Activated naive CD4-positive, alpha-beta T cell treated with Interleukin-2 at 50 U/mL for 16 hours (primary cell): Measurements from ENCODE around the gene RFPL2.
A peak's percentile ranks its signal among the peaks of the same experiment; 100 is the strongest.

Source experiments
- DNase-seq: peaks from one replicate; pipeline ENCODE4 v3.0.0-alpha.2; 2020

The RFPL2 gene

GRCh38 chr22:32204856-32205722 is at the start of gene RFPL2:
Gene RFPL2, minus strand, starts transcription at chr22:32205073. Its CDS starts 2,622 bp downstream, at chr22:32202451.
- DNase-seq = peak; percentile 37

DNA sequence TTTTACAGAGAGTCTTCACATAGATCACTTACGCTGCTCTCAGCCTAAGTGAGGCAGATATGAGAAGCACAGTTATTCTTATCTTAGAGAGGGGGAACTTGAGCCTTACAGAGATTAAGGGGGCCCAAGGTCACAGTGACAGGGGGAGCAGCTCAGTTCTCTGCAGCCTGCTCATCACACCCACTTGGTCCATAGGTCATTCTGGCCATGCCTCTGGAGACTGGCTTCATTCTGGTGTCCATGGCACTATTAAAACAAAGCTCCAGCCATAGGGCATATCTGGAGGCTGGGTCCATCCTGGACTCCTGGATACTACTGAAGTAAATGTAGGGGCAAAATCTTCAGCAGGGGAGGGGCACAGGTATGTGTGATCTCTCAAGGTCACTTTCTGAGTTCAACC is 44.4 kb upstream of the RFPL2 start:
- no peak for DNase-seq

GRCh38 chr22:32248276-32248675 is 43.4 kb upstream of the RFPL2 start:
- DNase-seq = no peak

DNA sequence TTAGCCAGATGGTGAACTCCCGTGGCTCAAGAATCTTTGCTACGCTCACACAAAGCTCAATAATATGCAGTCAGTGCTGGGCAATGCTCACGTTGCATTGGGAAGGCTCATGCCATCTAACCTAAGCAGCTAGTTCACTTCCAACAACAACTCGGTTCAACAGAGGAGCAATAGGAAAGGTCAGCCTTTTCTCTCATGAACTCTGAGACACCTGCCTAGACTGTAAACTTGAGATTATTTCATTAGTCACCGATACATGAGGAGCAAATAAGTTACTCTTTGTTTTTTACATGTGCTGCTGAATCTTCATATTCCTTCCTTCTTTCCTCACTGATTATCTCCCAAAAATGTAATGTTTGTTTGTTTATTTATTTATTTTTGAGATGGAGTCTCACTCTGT is 41.3 kb upstream of the RFPL2 start:
- DNase-seq = no peak

- DNase-seq = no peak
Measured at GRCh38 chr22:32245042-32245441, 40.2 kb upstream of the RFPL2 start.

DNA sequence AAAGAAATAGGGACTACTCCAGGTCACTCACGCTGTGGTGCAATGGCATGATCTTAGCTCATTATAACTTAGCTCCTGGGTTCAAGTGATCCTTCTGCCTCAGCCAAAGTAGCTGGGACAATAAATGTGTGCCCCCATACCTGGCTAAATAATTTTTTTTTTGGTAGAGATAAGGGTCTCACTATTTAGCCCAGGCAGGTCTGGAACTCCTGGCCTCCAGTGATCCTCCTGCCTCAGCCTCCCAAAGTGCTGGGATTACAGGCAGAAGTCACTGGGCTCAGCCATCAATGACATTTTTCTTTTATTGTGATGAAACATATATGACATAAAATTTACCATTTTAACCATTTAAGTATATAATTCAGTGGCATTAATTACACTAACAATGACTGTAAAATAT is 39.7 kb upstream of the RFPL2 start:
- DNase-seq = no peak

DNA sequence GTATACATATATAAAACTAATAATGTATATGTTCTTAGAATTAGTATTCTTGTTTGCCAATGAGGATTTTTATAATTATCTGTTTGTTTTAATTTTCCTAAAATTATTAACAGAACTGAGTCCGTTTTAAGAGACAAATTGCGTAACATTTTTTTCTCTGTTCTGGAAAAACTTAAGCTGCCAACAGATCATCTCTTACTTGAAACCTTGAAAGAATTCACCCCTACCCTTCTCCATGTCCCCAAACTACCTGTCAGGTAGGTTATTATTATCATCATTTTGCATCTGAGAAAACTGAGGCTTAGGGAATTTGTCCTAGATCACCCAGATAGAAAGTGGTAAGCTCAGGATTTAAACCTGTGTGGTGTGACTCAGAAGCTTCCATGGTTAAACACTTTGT is 35.6 kb upstream of the RFPL2 start:
- DNase-seq = no peak

DNA sequence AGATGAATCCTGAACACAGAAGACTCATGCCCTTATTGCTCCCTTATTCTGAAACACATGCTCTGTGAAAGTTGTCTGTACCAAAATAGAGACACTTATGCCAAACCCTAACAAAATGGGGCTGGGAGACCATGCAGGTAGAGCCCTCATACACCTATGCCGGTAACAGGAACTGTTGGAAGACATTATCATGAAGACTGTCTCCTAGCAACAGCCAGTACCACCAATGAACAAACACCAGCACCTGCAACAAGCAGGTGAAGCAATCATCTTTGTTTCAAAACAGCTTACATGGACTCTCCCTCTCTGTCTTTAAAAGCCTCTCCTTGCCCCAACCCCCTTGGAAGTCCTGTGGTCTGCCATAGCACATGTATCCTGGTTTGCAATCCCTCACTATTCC is 33.0 kb upstream of the RFPL2 start:
- DNase-seq = no peak

- DNase-seq = no peak
Measured at GRCh38 chr22:32236970-32237369, 32.1 kb upstream of the RFPL2 start.

GRCh38 chr22:32233091-32233490 is 28.2 kb upstream of the RFPL2 start:
- no peak for DNase-seq

DNA sequence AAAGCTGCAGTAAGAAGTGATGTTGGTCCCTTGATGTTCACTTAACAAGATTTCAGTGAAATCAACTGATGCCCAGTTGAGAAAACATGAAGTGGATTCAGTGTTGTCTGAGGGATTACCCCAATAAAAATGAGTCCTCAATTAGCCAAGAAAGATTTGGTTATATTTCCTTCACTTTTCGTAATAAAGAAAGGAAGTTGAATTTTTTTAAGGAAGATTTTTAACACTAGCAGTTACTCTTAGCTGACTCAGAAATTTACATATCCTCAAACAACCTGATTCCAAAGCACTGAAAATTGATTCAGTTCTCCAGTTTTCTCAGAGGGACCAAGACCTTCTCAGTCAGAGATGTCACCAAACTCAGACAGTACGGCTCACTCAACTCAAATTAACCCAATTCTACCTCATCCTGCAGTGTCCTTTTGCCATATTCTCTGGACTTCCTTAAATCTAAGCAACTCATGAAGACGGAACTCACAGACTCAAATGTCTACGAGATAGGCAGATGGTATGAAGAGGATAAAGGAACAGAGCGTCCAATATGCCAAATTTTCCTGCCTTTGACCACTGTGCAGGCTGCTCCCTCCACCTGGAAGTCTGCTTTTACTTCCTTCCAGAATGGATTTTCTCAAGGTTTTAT is 27.4 kb upstream of the RFPL2 start:
- DNase-seq = no peak

DNA sequence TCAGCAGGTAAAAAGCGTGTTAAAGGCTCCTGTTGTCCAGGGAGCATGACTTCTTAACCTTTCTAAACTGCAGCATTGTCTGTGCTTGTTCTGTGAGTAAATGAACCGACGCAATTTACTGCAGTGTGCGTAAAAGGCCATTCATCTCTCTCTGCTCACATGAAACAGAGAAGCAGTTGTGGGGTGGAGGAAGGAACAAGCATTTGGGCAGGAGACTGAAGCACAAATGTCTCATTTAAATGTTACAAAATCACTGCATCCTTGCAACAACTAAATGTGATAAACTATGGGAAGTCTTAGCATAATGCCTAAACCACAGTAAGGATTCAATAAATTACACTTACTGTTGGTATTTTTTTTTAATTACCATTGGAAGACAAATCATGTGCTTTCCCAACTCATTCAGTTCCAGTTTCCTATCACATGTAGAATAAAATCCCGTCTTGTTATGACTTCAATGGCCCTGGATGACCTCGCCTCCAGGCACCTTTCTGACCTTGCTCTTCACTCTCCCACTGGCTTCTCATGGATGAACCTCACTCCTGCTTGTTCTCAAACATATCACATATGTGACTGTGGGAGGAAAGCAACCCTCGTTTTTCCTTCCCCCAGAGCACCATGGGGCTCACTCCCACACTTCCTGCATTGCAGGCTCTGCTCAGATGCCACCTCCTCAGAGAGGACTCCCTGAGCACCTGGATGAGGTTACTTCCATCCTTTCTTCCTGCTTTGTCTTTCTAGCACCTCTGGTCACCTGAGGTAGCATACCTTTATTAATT is 21.6 kb upstream of the RFPL2 start:
- no peak for DNase-seq

- no peak for DNase-seq
Measured at GRCh38 chr22:32222991-32223390, 18.1 kb upstream of the RFPL2 start.

DNA sequence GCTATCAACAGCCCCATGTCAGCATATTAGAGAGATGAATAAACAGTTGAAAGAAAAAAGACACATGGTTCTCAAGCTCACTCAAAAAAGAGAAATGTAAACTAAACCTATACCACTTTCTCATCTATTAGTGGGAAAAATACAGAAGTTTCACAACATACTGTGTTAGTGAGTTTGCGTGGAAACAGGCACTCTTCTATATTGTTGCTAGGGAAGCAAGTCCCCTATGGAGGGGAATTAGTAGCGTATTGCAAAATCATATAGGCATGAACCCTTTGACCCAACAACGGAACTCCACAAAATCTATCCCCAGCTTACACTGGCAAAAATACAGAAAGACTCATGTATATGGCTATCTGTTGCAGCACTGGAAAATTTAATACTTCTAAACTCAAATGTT is 14.2 kb upstream of the RFPL2 start:
- no peak for DNase-seq

GRCh38 chr22:32218470-32218869 is 13.6 kb upstream of the RFPL2 start:
- DNase-seq = no peak

- DNase-seq = no peak
Measured at GRCh38 chr22:32217465-32217864, 12.6 kb upstream of the RFPL2 start.

DNA sequence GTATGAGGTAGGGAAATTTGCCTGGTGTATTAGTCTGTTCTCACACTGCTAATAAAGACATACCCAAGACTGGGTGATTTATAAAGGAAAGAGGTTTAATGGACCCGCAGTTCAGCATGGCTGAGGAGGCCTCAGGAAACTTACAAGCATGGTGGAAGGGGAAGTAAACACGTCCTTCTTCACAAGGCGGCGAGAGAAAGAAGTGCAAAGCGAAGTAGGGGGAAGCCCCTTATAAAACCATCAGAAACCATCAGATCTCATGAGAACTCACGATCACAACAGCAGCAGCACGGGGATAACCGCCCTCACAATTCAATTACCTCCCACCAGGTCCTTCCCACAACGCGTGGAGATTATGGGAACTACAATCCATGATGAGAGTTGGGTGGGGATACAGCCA is 12.0 kb upstream of the RFPL2 start:
- no peak for DNase-seq

- no peak for DNase-seq
Measured at GRCh38 chr22:32211011-32211410, 6.1 kb upstream of the RFPL2 start.

DNA sequence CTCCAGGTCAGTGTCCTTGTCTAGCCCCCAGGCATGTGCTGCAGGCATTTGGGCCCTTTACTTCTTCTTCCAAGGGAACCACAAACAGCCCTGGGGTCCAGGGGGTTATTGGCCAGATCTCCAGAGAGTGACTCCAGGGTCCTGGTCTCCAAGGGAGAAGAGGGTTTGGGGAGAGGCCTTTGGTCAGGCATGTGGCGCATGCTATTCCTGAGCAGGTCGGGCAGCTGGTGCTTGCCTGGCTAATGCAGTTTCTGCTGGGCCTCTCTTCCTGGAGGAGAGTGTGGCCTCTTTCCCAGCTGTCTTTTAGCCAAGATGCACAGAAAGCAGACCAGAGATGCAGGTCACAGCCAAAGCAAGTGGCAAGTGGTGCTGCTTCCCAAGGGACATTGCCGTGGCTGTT is 3.8 kb upstream of the RFPL2 start:
- DNase-seq = no peak

DNA sequence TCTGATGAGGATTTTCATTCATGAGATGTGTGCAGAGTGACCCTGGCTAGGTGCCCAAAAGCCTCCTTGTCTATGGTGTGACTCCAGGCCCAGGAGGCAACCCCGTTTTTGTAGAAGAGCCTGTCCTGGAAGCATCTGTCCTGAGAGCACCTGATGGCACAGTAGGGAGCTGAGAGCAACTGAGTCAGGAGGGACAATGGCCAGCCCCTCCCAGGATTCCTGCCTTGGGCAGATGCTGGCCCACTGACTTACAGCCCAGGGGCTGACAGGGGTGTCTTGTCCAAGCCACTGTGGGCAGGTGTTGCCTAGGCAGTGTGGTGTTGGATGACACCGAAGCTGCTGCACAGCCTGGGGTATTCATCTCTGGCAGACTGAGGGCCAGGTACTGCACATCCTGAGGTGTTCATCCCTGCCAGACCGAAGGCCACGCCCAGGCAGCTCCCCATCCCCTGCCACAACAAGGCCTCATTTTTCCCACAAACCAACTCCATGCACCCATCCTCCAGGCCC is 3.2 kb upstream of the RFPL2 start:
- DNase-seq = no peak

DNA sequence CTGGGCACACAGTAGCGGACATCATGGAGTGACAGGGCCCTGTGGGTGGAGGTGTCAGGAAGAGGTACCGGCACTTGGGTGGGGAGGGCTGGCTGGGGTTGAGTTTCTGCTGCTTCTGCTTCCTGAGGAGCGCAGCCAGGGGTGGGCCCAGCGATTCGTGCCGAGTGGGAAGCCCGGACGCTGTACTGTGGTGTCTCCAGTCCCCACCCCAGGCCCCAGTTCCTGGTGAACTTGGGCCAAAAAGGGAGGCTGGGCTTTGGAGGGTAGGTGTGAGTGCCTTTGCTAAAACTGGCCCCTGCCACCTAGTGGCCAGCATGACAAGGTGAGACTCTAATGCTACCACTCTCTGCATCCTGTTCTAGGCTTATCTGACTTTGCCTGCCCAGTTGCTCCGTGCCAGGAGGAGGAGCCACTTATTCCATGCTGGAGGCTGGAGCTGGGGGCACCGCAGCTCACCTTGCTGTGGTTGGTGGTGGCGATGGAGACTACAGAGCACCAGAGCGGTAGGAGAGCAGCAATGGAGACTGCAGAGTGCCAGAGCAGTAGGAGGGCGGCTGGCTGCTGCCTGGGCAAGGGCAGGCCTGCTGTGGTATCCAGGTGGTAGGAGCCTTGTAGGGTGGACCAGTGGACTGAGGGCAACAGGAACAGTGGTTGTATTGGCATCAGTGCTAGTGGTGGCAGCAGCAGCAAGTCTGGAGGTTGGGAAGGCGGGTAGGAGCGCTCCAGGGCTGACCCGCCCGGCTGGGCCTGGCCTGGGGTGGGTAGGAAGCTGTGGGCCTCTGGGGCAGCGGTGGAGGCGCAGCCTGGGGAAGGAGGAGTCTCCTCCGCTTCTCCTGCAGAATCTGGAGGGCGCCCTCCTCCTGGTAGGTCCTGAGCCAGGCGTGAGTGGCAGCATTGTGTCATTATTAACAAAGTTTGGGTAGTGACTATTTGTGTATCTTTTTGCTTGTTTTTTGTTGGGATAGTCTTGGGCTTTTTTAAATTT is 2.2 kb upstream of the RFPL2 start:
- DNase-seq = peak; percentile 40
